Hippocampal formation (tissue), 2 donors: ENCODE results near the gene RGMA.
"Not testable (repeated sequence)": the region's sequence is repeated elsewhere in the genome, so short reads cannot be mapped to it uniquely, and the experiment has no call there.

Source experiments
- DNase-seq, 2 donors: peaks; one replicate each; lab custom pipeline; 2025; lab: John Stamatoyannopoulos, UW

The RGMA gene

GRCh38 chr15:93048426-93048721 lies 40.6 kb downstream of the RGMA start:
- no peak for DNase-seq

GRCh38 chr15:93047621-93048425 lies 41.2 kb downstream of the RGMA start:
- DNase-seq = no peak

- no peak for DNase-seq
Observed at GRCh38 chr15:93046721-93047120, 42.3 kb downstream of the RGMA start.

DNA sequence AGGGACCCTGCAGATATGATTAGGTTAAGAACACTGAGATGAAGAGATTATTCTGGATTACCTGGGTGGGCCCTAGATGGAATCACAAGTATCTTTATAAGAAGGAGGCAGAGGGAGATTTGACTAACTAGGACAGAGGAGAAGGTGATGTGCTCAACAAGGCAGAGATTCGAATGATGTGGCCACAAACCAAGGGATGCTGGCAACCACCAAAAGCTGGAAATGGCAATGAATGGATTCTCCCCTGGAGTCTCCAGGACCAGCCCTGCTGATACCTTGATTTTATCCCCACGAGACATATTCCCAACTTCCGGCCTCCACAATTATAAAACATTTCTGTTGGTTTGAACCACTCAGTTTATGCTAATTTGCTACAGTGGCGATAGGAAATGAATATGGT lies 42.9 kb downstream of the RGMA start:
- no peak for DNase-seq

GRCh38 chr15:93045191-93045785 lies 43.7 kb downstream of the RGMA start:
- no peak for DNase-seq

DNA sequence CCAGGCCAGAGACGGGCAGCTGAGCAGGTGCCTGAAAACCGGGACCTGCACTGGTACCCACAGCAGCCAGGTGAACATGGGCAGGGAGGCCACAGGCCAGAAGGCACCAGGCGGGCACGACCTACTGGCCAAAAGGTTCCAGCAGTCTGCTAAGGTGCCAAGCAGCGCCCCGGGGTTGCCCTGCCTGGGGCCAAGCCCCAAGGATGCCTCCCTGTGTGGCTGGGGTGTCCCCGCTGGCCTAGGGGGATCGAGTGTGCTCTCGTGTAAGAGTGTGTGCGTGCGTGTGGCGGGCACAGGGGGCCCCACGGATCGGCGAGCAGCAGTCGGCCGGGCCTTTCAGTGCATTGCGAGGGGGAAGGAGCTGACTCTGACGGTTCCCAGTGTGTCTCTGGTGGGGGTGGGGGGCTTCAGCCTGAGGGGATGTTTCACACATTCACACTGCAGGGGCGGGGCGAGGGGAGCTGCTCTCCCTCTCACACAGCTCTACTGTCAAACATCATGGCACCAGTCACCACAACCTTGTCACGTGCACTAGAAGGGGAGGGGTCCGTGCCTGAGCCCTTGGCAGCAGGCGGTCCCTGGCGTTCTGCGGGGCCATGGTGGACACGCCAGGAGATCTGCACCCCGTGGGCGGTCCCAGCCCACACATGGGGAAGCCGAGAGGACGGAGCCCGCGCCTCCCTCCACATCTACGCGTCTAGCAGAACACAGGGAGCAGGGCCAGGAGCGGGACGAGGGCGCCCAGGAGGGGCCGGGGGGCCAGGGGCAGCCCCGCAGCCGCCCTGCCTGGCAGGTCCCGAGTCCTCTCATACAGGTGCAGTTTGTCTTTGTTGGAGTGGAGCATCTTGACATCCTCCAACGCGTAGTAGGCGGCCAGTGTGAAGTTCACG lies 44.5 kb downstream of the RGMA start:
- no peak for DNase-seq

DNA sequence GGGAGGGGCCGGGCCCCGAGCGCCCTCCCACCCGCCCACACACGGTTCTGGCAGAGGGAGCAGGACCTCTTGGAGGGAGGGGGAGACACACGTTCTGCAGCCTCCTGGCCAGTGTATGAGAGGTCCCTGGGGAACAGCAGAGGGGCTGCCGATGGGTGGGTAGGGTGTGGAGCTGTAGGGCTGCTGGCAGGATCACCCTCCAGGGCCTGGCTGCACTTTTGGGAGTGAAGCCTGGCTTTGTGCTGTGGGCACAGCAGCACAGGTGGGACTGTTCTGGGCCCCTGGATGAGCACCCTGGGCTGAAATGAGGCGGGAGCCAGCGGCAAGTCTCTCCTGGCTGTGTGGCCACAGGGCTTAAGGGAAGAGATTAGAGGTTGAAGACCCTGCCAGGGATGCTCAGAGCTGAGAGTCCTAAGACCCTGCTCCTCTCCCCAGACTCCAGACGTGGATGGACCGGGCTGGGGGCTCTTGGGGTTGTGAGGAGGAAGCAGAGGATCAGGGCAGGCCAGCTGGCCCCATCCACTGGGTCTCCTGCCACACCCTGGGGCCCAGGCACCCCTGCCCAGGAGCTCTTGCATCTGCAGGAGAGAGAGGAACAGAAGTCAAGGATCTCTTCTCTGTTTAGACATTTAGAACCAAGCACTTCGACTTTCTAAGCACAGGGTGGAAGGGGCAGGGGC lies 45.2 kb downstream of the RGMA start:
- DNase-seq = no peak

- DNase-seq = no peak
Observed at GRCh38 chr15:93042691-93043378, 46.2 kb downstream of the RGMA start.

- no peak for DNase-seq
Observed at GRCh38 chr15:93042211-93042610, 46.8 kb downstream of the RGMA start.

DNA sequence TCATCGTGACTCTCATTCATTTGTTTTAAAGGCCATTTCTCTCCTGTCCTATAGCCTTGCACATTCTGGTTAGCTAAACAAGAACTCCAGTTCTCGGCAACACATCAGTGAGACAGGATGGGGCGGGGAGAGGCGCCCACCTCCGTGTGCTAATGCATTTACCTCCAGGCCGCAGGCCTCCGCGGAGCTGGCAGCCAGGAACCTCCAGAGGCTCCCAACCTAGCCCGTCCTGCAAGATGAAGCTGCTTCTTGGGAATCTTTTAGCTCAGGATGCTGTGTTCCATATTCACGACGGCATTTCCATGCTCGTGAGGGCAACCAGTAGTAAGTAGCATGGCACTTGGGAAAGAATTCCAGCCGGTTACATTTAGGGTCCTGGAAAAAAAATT lies 47.9 kb downstream of the RGMA start:
- DNase-seq = no peak

- no peak for DNase-seq
Observed at GRCh38 chr15:93040288-93041158, 48.5 kb downstream of the RGMA start.

DNA sequence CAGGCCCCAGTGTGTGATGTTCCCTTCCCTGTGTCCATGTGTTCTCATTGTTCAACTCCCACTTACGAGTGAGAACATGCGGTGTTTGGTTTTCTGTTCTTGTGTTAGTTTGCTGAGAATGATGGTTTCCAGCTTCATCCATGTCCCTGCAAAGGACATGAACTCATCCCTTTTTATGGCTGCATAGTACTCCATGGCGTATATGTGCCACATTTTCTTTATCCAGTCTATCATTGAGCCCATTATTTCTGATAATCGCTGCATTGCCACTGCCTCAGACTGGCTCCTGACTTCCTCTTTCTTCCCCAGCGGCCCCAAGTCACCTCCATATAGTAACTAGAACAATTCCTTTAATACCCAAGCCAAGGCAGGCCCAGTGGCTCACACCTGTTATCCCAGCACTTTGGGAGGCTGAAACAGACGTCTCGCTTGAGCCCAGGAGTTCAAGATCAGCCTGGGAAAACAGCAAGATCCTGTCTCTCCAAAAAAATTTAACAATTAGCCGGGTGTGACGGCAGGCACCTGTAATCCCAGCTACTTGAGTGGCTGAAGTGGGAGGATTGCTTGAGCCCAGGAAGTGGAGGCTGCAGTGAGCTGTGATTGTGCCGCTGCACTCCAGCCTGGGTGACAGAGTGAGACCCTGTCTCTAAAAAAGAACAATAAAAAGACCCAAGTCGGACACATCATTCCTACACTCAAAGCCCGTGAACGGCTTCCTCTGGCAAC lies 49.3 kb downstream of the RGMA start:
- not testable (repeated sequence) for DNase-seq

DNA sequence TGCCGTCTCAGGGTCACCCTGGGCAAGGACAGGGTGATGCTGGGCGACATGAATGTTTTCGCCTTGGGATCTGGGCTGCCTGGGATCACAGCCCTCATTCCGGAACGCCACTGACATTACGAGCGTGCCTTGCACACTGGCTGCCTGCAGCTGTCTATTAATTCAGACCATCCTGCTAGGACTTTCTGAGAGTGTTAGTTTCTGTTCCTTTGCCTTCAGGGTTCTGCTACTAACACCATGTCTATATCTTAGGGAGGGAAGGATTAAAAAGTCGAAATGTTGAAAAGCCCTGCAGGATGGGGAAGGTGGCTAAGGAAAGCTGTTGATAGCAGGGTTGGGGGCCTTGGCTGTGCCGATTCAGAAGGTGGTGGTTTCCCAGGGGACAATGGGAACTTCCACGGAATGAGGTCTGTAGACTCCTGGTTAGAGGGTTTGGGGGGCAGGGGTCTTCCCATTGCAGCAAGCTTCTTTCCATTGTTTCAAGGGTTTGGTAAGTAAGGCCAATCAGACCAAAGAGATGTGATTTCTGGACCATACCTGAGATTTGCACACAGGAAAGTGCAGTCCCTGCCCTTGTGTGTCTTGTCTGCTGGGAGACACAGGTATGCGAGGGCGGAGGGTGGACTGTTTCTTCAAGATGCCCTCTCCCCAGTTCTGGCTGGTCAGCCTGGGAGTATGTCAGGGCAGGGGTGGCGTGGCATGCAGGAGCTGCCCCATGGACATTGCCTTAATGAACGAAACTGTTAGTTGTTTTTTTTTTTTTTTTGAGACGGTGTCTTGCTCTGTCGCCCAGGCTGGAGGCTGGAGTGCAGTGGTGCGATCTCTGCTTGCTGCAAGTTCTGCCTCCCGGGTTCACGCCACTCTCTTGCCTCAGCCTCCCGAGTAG lies 50.9 kb downstream of the RGMA start:
- no peak for DNase-seq

- peak; percentile 67 to 69 for DNase-seq
Observed at GRCh38 chr15:93036951-93037819, 51.8 kb downstream of the RGMA start.

DNA sequence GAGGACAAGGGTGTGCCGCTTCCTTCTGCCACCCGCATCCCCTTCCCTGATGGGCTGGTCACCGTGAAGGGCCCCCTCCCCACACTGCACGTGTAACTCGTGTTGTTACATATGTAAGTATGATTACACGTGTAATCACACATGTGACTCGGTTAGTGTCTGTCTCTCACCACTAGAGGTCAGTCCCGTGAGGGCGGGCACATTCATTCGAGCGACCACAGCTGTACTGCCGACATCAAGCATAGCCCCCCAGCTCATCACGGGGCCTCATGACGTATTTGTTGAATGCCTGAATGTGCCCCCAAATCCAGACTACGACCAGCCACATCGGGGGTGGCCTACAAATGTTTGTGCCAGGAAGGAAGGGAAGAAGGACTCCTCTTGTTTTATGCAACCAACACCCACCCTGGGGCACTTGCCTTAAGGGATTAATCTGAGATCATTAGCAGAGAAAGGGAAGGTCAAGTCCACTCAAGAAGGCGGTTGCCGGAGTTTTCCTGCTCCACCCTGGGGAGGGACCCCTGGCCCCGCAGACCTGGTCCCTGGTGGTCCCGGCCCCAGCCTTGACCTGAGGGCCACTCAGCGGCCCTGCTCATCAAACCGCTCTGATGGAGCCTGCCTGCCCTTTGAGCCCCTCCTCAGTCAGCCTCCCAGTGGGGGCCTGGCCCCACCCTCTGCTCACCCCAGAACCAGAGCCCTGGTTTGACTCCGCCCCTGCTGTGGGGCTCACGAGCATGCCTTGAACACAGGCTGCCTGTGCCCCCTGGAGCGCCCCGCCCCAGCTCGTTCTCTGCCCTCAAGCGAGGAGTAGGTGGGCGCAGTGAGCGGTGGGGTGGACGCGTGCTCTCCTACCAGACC lies 52.8 kb downstream of the RGMA start:
- DNase-seq = no peak

DNA sequence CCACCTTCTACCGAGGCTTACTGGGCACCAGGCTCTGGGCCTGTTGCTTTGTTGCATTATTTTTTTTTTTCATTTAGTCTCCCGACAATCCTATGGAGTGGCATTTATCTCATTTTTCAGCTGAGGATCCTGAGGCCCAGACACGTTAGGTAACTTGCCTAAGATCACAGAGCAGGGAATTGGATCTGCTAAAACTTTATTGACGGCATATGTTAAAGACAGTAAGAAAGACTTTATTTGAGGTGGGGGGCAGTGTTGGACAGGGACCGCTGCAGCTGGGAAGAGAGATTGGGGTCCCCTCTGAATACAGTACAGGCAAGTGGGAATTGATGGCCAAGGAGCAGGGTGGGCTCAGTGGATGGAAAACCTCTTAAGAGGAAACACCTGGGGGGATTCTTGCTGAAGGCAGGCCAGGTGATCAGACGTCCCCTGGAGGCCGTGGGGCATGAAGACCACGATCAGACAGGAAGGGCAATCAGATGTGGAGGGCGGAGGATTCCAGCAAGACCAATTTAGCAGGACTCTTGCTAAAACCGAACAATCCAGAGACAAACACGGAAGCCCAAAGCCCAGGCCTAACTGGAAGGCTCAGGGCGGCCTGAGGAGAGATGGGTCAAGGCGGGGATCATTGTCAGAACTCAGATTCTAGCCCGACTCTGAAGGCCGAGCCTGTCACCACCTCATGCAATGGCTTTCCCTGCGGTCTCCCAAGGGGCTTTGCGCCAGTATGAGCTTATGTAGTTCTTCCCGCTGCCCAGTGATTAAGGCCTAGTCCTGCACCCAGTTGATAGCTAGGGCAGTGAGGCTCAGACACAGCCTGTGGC lies 53.7 kb downstream of the RGMA start:
- DNase-seq = no peak
